ENCODE data around the gene TBK1.

TBK1 gene

GRCh38 chr12:64450711-64451486, 1.0 kb upstream of the TBK1 start:
- no peak for DNase-seq (ENCODE audit: low read depth in 4 of 4, low spot score in 1 of 4)

- no peak for DNase-seq (ENCODE audit: low read depth in 4 of 4, low spot score in 1 of 4)
Measured at GRCh38 chr12:64452559-64453329, 824 bp downstream of the TBK1 start.

- no peak for DNase-seq (ENCODE audit: low read depth in 4 of 4, low spot score in 1 of 4)
Measured at GRCh38 chr12:64455506-64455905, 3.6 kb downstream of the TBK1 start.

- no peak for DNase-seq (ENCODE audit: low read depth in 4 of 4, low spot score in 1 of 4)
Measured at GRCh38 chr12:64456119-64456518, 4.2 kb downstream of the TBK1 start.

GRCh38 chr12:64457032-64457431, 5.1 kb downstream of the TBK1 start:
- no peak for DNase-seq (ENCODE audit: low read depth in 4 of 4, low spot score in 1 of 4)

- DNase-seq (ENCODE audit: low read depth in 4 of 4, low spot score in 1 of 4): no peak
Measured at GRCh38 chr12:64457466-64457865, 5.5 kb downstream of the TBK1 start.

GRCh38 chr12:64457923-64458322, 6.0 kb downstream of the TBK1 start:
- DNase-seq (ENCODE audit: low read depth in 4 of 4, low spot score in 1 of 4): no peak

GRCh38 chr12:64459394-64459891, 7.5 kb downstream of the TBK1 start:
- no peak for DNase-seq (ENCODE audit: low read depth in 4 of 4, low spot score in 1 of 4)

GRCh38 chr12:64461634-64462414, 9.9 kb downstream of the TBK1 start:
- no peak for DNase-seq (ENCODE audit: low read depth in 4 of 4, low spot score in 1 of 4)

- DNase-seq (ENCODE audit: low read depth in 4 of 4, low spot score in 1 of 4): no peak
Measured at GRCh38 chr12:64466178-64466577, 14.3 kb downstream of the TBK1 start.

- DNase-seq (ENCODE audit: low read depth in 4 of 4, low spot score in 1 of 4): no peak
Measured at GRCh38 chr12:64468966-64469365, 17.0 kb downstream of the TBK1 start.

GRCh38 chr12:64469455-64470142, 17.7 kb downstream of the TBK1 start:
- no peak for DNase-seq (ENCODE audit: low read depth in 4 of 4, low spot score in 1 of 4)

- DNase-seq (ENCODE audit: low read depth in 4 of 4, low spot score in 1 of 4): no peak
Measured at GRCh38 chr12:64470495-64470894, 18.6 kb downstream of the TBK1 start.

- no peak for DNase-seq (ENCODE audit: low read depth in 4 of 4, low spot score in 1 of 4)
Measured at GRCh38 chr12:64473176-64473575, 21.3 kb downstream of the TBK1 start.

- no peak for DNase-seq (ENCODE audit: low read depth in 4 of 4, low spot score in 1 of 4)
Measured at GRCh38 chr12:64475518-64475917, 23.6 kb downstream of the TBK1 start.

GRCh38 chr12:64476844-64477243, 24.9 kb downstream of the TBK1 start:
- no peak for DNase-seq (ENCODE audit: low read depth in 4 of 4, low spot score in 1 of 4)

GRCh38 chr12:64478661-64479060, 26.7 kb downstream of the TBK1 start:
- no peak for DNase-seq (ENCODE audit: low read depth in 4 of 4, low spot score in 1 of 4)

GRCh38 chr12:64480148-64480547, 28.2 kb downstream of the TBK1 start:
- no peak for DNase-seq (ENCODE audit: low read depth in 4 of 4, low spot score in 1 of 4)

- DNase-seq (ENCODE audit: low read depth in 4 of 4, low spot score in 1 of 4): no peak
Measured at GRCh38 chr12:64486657-64487056, 34.7 kb downstream of the TBK1 start.

- no peak for DNase-seq (ENCODE audit: low read depth in 4 of 4, low spot score in 1 of 4)
Measured at GRCh38 chr12:64491718-64492117, 39.8 kb downstream of the TBK1 start.

- DNase-seq (ENCODE audit: low read depth in 4 of 4, low spot score in 1 of 4): no peak
Measured at GRCh38 chr12:64493513-64493912, 41.6 kb downstream of the TBK1 start.
